ENCODE data around the gene MEGF8. TPM values are rescaled to one million over a fixed set of nuclear protein-coding genes. Genes with fewer than 3 reads are reported as not detected.

MEGF8 gene
- polyA plus RNA-seq, 1 donor from 2014 or later = 21.5 TPM

GRCh38 chr19:42361545-42361910 lies 36.1 kb downstream of the MEGF8 start:
- H3K27ac ChIP-seq (ENCODE audit: low read length) = no peak overlapping the region
- H3K27me3 ChIP-seq (ENCODE audit: insufficient read depth, low read depth, low read length) = no peaks in the 10 kb centered on the region
- H4K20me1 ChIP-seq (ENCODE audit: insufficient read depth) = no peaks in the 10 kb centered on the region
- H3K9me2 ChIP-seq (ENCODE audit: insufficient read depth, low read length) = no peaks in the 10 kb centered on the region
- H3K4me2 ChIP-seq (ENCODE audit: low read length) = no peak overlapping the region
- no peaks in the 10 kb centered on the region for H3F3A ChIP-seq (ENCODE audit: insufficient read depth, low read length, poor library complexity, severe bottlenecking)
- TF ChIP-seq CTCF (IDR thresholded peaks at IDR 0.05; ENCODE audit: poor library complexity, severe bottlenecking) (no peak), EZH2 (IDR thresholded peaks at IDR 0.05; ENCODE audit: borderline replicate concordance, insufficient read depth, low read length, poor library complexity, severe bottlenecking) (no peak), MXI1 (conservative IDR thresholded peaks at IDR 0.05; ENCODE audit: poor library complexity, severe bottlenecking) (no peak), TAF1 (IDR thresholded peaks at IDR 0.05; ENCODE audit: low read depth) (no peak), REST (IDR thresholded peaks at IDR 0.05; ENCODE audit: borderline replicate concordance) (no peak), SMC3 (conservative IDR thresholded peaks at IDR 0.05; ENCODE audit: poor library complexity) (no peak), RAD21 (conservative IDR thresholded peaks at IDR 0.05) (no peak), EP300 (conservative IDR thresholded peaks at IDR 0.05; ENCODE audit: poor library complexity, severe bottlenecking) (no peak), POLR2AphosphoS5 (IDR thresholded peaks at IDR 0.05) (no peak)
- no peaks in the 10 kb centered on the region for H3K36me3 ChIP-seq (ENCODE audit: insufficient read depth, low read length)
- H3K9ac ChIP-seq (ENCODE audit: low read length) = no peak overlapping the region
- H3K9me3 ChIP-seq (ENCODE audit: low read length) = no peaks in the 10 kb centered on the region
- H3K4me3 ChIP-seq (ENCODE audit: low read length) = no peak overlapping the region
- H3K79me2 ChIP-seq (replicated peaks; ENCODE audit: insufficient read depth, low read length) = no peaks in the 10 kb centered on the region
- H2AFZ ChIP-seq (ENCODE audit: low read depth, low read length) = no peak overlapping the region

- H4K20me1 ChIP-seq (ENCODE audit: insufficient read depth) = no peaks in the 10 kb centered on the region
- H3K9me3 ChIP-seq (ENCODE audit: low read length) = no peaks in the 10 kb centered on the region
- H3K9me2 ChIP-seq (ENCODE audit: insufficient read depth, low read length) = no peaks in the 10 kb centered on the region
- no peaks in the 10 kb centered on the region for H3F3A ChIP-seq (ENCODE audit: insufficient read depth, low read length, poor library complexity, severe bottlenecking)
- no peak overlapping the region for H2AFZ ChIP-seq (ENCODE audit: low read depth, low read length)
- H3K36me3 ChIP-seq (ENCODE audit: insufficient read depth, low read length) = no peaks in the 10 kb centered on the region
- H3K4me2 ChIP-seq (ENCODE audit: low read length) = no peak overlapping the region
- no peak for TF ChIP-seq POLR2AphosphoS5 (IDR thresholded peaks at IDR 0.05)
- no peak for TF ChIP-seq REST (IDR thresholded peaks at IDR 0.05; ENCODE audit: borderline replicate concordance)
- TF ChIP-seq EZH2 (IDR thresholded peaks at IDR 0.05; ENCODE audit: borderline replicate concordance, insufficient read depth, low read length, poor library complexity, severe bottlenecking) = no peak
- TF ChIP-seq EP300 (conservative IDR thresholded peaks at IDR 0.05; ENCODE audit: poor library complexity, severe bottlenecking) = no peak
- TF ChIP-seq MXI1 (conservative IDR thresholded peaks at IDR 0.05; ENCODE audit: poor library complexity, severe bottlenecking) = no peak
- TF ChIP-seq RAD21 (conservative IDR thresholded peaks at IDR 0.05) = no peak
- TF ChIP-seq CTCF (IDR thresholded peaks at IDR 0.05; ENCODE audit: poor library complexity, severe bottlenecking) = no peak
- no peak for TF ChIP-seq TAF1 (IDR thresholded peaks at IDR 0.05; ENCODE audit: low read depth)
- TF ChIP-seq SMC3 (conservative IDR thresholded peaks at IDR 0.05; ENCODE audit: poor library complexity) = no peak
- H3K4me3 ChIP-seq (ENCODE audit: low read length) = no peak overlapping the region
- H3K27ac ChIP-seq (ENCODE audit: low read length) = no peak overlapping the region
- no peaks in the 10 kb centered on the region for H3K79me2 ChIP-seq (replicated peaks; ENCODE audit: insufficient read depth, low read length)
- no peak overlapping the region for H3K9ac ChIP-seq (ENCODE audit: low read length)
- no peaks in the 10 kb centered on the region for H3K27me3 ChIP-seq (ENCODE audit: insufficient read depth, low read depth, low read length)
These were observed 36.9 kb downstream of the MEGF8 start for GRCh38 chr19:42362342-42362741.

Measured in neural cell (in vitro differentiated cells).